GM12873 (cell line): Measurements from ENCODE around the gene PTPRT.

Experiments used
- TF ChIP-seq, protein P1 (sequence below): IDR thresholded peaks from 2 replicates; pipeline ENCODE4 v1.5.1; 2012; ENCODE audit warnings: low read depth, mild to moderate bottlenecking, moderate library complexity, low read length, control low read depth; ENCODE audit not compliant: insufficient read depth; ENCODE audit errors: missing control alignments

The PTPRT gene

DNA sequence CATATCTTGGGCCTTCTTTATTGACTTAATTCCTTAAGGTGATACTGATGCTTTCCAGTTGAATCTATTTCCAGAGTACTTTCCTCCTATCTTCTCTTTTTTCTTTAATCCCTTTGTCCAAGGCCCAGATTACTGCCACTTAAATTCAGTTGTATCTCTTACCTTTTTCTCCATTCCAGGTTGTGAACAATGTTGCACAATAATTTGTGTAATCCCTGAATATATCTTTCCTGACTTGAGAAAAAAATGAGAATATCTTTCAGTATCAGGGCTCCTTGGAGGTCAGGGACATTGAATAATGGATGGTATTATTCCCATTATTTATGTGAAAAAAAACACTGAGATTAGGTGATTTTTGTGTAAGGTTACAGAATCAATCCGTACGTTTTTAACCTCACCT, 683.3 kb downstream of the PTPRT start:
- TF ChIP-seq, protein P1, sequence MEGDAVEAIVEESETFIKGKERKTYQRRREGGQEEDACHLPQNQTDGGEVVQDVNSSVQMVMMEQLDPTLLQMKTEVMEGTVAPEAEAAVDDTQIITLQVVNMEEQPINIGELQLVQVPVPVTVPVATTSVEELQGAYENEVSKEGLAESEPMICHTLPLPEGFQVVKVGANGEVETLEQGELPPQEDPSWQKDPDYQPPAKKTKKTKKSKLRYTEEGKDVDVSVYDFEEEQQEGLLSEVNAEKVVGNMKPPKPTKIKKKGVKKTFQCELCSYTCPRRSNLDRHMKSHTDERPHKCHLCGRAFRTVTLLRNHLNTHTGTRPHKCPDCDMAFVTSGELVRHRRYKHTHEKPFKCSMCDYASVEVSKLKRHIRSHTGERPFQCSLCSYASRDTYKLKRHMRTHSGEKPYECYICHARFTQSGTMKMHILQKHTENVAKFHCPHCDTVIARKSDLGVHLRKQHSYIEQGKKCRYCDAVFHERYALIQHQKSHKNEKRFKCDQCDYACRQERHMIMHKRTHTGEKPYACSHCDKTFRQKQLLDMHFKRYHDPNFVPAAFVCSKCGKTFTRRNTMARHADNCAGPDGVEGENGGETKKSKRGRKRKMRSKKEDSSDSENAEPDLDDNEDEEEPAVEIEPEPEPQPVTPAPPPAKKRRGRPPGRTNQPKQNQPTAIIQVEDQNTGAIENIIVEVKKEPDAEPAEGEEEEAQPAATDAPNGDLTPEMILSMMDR, result no peak

DNA sequence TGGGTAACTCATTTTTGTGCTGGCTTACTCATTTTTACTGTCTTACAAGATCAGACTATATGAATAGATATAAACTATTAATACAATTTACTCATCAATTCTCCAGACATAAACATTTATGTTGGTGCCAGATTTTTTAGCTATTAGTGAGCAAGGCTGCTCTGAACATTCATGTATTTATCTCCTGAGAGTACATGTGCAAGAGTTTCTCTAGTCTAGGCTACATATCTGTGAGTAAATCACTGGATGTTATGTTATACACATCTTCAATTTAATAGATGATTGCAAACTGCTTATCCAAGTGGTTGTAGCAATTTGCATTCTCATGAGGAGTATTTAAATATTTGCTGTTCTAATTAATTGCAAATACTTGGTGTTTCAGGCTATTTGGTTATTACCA, 687.1 kb downstream of the PTPRT start:
- TF ChIP-seq, protein P1, result no peak

DNA sequence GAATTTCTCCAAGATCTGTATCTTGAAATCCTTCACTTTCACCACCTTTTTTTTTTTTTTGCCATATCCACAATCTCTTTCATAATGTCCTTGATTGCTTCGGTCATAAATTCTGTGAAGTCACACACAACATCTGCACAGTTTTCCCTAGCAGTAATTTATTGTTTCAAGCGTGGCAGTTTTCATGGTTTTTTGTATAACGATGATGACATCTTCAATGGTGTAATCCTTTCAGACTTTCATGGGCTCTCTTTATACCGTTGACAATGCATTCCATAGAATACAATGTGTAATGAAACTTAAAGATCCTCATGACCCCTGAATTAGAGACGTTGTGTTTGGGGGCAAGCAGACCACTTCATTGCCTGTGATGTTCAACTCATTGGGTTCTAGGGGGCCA, 693.1 kb downstream of the PTPRT start:
- TF ChIP-seq, protein P1, result no peak

DNA sequence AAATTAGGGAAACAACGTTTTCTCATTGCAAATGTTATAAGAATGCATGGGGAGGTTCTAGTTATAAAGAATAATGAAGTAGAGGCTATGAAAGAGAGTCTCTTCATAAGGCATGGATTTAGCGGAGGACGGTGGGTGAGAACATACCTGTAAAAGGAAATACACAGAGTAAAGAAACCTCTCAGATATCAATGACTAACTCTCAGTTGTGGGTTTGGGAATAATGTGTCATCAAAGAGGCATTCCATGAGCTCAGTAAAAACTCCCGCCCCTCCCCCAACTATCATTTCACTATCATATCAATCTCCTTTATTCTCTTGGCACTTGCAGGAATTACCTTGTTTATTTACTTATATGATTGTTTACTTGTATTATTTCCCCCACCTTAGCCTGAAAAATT, 695.4 kb downstream of the PTPRT start:
- TF ChIP-seq, protein P1, result no peak

DNA sequence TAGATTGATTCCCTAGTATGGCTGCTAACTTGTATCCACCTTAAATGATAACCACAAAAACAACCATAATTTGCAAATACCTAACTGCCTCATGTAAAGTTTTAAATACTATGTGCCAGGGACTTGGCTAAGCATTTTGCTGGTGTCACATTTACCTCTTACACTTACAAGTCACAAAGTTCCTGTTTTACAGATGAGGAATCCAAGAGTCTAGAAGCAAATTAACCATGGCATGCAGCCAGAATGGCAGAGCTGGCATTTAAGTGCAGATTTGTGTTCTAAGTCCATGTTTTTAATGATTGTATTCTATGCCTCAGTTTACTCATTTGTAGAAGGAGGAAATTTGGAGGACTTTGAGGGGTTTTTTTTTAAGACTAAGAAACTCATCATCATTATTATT, 696.7 kb downstream of the PTPRT start:
- TF ChIP-seq, protein P1, result no peak

- TF ChIP-seq, protein P1, result no peak
Observed at GRCh38 chr20:42492290-42492689, 697.4 kb downstream of the PTPRT start.

GRCh38 chr20:42485556-42485955, 704.1 kb downstream of the PTPRT start:
- TF ChIP-seq, protein P1, result no peak
